Activated T-helper 2 cell treated with anti-CD3 and anti-CD28 coated beads, Interferon-gamma antibody, Interleukin-2, Interleukin-4, amounts not matched to agents 10 μg/mL and 5 μg/mL and 100 μg/mL, durations not matched to agents 14 hours and 24 hours and 36 hours (primary cell): Measurements from ENCODE around the gene SH3RF2. TPM values are rescaled to one million over a fixed set of nuclear protein-coding genes. Genes with fewer than 3 reads are reported as not detected.

ENCODE experiments used
- DNase-seq: peaks from one replicate; pipeline ENCODE4 v3.0.0; 2021; ENCODE audit warnings: low spot score
- H3K27ac Mint-ChIP-seq: one replicate; pipeline ENCODE4 v1.8.0; 2021; ENCODE audit warnings: mixed read lengths
- H3K27me3 Mint-ChIP-seq: one replicate; pipeline ENCODE4 v1.8.0; 2021; ENCODE audit warnings: low read depth, mixed read lengths
- H3K36me3 Mint-ChIP-seq: one replicate; pipeline ENCODE4 v1.8.0; 2021; ENCODE audit warnings: low read depth, mixed read lengths
- H3K4me1 Mint-ChIP-seq: one replicate; pipeline ENCODE4 v1.8.0; 2021; ENCODE audit warnings: low read depth, mixed read lengths
- H3K4me3 Mint-ChIP-seq: one replicate; pipeline ENCODE4 v1.8.0; 2021; ENCODE audit warnings: low read depth, mild to moderate bottlenecking, moderate library complexity, mixed read lengths
- H3K9me3 Mint-ChIP-seq: one replicate; pipeline ENCODE4 v1.8.0; 2021; ENCODE audit warnings: mixed read lengths
- intact Hi-C: fragments of 100-400 bp; cut with micrococcal nuclease; formaldehyde crosslinking; loops from one replicate; pipeline ENCODE4 v1.15.1; 2023
- total RNA-seq: library from RNA; stranded (reverse); gene quantifications from 2 replicates; pipeline ENCODE4 v1.2.3, GENCODE V29; 2022

The SH3RF2 gene
- total RNA-seq, 1 donor from 2014 or later, result 0.57 TPM

DNA sequence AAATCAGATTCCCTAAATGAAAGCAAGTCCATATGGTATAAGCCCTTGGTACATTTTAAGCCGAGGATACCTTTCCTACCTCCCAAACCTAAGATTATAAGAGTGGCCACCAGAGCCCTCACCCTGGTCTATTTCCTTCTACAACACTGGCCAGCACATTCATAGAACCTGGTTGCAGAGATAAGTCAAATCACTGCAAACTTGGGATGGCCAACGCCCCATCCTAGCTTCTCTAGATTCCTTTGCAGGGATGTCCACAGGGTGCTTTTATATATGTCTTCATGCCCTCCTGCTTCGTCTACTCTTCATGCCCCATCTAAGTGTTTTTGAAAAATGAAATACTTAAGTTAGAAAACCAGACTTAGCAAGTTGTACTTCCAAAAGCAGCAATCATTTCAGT, 41.8 kb downstream of the SH3RF2 start:
- no peak overlapping the region for H3K4me3 Mint-ChIP-seq
- no peak for DNase-seq
- H3K27me3 Mint-ChIP-seq, result peaks cover 8% of the 10 kb centered on the region
- peaks cover 3% of the 10 kb centered on the region for H3K4me1 Mint-ChIP-seq
- no peak overlapping the region for H3K27ac Mint-ChIP-seq
- H3K9me3 Mint-ChIP-seq, result no peaks in the 10 kb centered on the region
- H3K36me3 Mint-ChIP-seq, result no peaks in the 10 kb centered on the region
- intact Hi-C loops, result loop anchor here (5.0 kb wide), 1 partner anchor 41 kb away; the partner anchor contains the start of gene SH3RF2

- H3K9me3 Mint-ChIP-seq, result no peaks in the 10 kb centered on the region
- no peak for DNase-seq
Observed at GRCh38 chr5:145978708-145979107, 42.3 kb downstream of the SH3RF2 start.

DNA sequence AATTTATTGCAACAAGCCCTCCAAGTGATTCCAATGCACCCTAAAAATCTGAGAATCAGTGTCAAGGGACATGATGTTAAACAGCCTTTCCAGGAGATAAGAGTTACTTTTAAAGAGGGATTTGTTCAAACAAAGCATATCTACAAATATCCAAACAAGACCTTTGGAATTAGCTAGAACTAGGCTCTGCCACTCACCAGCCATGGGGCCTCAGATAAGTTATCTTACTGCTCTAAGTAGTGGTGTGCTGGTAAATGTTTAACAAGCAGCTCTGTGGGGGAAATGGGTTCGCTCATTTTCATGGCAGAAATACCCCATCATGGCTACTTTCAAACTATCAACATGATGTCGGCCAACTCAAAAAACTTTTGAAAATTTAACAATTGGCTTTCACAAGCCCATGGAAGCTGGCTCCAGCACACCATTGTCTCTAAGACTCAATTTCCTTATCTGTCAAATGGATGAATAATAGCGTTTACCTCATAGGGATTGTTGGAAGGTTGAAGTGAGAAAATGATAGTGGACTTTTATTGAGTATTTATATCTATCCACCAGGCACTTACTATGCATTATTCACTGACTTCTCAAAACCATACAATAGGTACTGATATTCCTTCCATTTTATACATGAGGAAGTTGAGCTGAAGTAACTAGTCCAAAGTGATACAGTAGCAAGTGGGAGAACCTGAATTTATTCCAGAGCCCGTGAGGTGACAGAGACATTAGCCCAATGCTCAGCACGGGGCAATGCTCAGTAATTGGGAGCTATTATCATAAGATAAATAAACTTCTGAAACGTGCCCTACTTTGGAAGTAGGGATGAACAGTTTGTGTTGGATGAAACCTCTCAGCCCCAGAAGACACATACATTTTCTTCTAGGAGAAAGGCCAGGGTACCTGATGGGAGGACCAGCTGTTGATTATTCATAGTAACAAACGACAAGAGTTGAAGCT, 43.2 kb downstream of the SH3RF2 start:
- H3K4me3 Mint-ChIP-seq, result no peak overlapping the region
- peaks cover 12% of the 10 kb centered on the region for H3K27me3 Mint-ChIP-seq

More at GRCh38 chr5:145978708-145979107, 42.3 kb downstream of the SH3RF2 start:
- intact Hi-C loops, result loop anchor here (5.0 kb wide), 1 partner anchor 41 kb away; the partner anchor contains the start of gene SH3RF2
- Mint-ChIP-seq H3K27ac (no peak overlapping the region), H3K4me3 (no peak overlapping the region), H3K36me3 (no peaks in the 10 kb centered on the region), H3K4me1 (peaks cover 3% of the 10 kb centered on the region), H3K27me3 (peaks cover 8% of the 10 kb centered on the region)

DNA sequence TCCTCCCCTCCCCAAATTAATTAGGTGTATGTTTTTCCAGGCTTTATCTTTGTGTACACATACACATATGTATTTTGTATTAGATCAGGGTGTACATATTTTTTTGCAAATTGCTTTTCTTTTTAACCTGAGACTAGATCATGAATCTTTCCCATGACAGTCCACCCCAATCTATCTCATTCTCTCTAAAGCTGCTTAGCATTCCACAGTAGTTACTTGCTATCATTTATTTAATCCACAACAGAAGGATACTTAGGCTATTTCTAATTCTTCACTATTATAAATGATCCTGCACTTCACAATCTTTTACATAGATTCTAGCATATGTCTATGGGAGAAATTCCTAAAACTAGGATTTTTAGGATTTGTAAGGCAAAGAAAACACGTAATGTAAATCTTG, 43.9 kb downstream of the SH3RF2 start:
- intact Hi-C loops, result no loop called here
- no peaks in the 10 kb centered on the region for H3K9me3 Mint-ChIP-seq
- H3K27ac Mint-ChIP-seq, result no peak overlapping the region
- H3K4me3 Mint-ChIP-seq, result no peak overlapping the region
- no peaks in the 10 kb centered on the region for H3K36me3 Mint-ChIP-seq
- DNase-seq, result no peak
- peaks cover 3% of the 10 kb centered on the region for H3K4me1 Mint-ChIP-seq
- H3K27me3 Mint-ChIP-seq, result peaks cover 12% of the 10 kb centered on the region

More for the DNA sequence above, 43.2 kb downstream of the SH3RF2 start:
- Mint-ChIP-seq H3K9me3 (no peaks in the 10 kb centered on the region), H3K4me1 (peaks cover 3% of the 10 kb centered on the region), H3K36me3 (no peaks in the 10 kb centered on the region), H3K27ac (no peak overlapping the region)
- DNase-seq, result no peak
- intact Hi-C loops, result loop anchor here (5.0 kb wide), 1 partner anchor 42 kb away; the partner anchor contains the start of gene SH3RF2

DNA sequence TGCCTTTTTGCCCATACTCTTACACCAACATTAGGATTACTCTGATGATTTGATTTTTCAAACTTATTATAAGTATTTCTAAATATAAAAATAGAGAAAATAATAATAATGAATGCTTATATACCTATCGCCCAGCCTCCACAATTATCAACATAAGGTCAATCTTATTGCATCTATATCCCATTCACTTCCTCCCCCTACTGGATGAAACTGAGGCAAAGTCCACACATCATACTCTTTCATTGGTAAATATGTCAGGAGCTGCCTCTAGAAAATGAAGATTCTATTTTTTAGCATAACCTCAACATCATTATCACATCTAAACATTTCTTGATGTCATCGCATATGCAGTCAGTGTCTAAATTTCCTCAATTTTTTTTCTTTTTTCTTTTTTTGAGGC, 44.3 kb downstream of the SH3RF2 start:
- Mint-ChIP-seq H3K4me3 (no peak overlapping the region), H3K27me3 (peaks cover 15% of the 10 kb centered on the region), H3K27ac (no peak overlapping the region), H3K9me3 (no peaks in the 10 kb centered on the region), H3K4me1 (peaks cover 3% of the 10 kb centered on the region), H3K36me3 (no peaks in the 10 kb centered on the region)
- intact Hi-C loops, result no loop called here
- no peak for DNase-seq

DNA sequence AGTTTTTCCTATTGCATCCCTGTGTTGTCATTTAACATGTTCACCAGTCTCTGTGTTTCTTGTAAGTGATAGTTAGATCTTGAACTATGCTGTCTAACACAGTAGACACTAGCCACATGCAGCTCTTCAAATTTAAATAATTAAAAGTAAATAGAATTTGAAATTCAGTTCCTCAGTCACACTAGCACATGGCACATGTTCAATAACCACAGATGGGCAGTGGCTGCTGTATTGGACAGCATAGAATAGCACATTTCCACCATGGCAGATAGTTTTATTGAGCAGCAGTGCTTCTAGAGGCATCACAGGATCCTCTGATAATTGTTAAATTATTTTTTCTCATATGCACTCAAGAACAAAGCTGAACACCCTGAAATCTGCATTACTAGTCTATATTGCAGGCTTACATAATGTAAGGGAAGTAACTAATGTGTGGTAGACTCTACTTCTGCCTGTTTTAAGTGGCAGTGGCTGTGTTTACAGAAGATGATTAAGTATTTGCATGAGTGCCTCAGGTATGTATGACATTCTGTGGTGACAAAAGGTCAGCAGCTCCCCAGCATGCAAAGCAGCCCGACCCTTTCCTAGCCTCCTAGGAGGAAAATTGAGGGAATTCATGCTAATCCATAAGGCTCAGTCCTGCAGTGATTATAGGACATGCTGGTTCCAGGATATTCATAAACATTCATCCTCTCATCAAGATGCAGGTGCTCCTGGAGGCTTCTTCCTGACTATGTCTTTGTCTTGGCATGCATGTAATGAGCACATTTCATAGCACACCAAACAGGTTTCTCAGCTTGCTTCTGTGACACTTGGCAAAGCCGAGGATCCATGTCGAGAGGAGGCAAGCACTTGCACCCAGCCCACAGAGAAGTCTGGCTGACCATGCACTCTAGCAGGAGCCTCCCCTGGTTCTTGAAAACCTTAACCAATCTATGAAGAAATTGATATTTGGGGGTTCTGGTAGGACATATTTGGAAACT, 45.5 kb downstream of the SH3RF2 start:
- Mint-ChIP-seq H3K4me3 (no peak overlapping the region), H3K36me3 (no peaks in the 10 kb centered on the region)
- intact Hi-C loops, result no loop called here

DNA sequence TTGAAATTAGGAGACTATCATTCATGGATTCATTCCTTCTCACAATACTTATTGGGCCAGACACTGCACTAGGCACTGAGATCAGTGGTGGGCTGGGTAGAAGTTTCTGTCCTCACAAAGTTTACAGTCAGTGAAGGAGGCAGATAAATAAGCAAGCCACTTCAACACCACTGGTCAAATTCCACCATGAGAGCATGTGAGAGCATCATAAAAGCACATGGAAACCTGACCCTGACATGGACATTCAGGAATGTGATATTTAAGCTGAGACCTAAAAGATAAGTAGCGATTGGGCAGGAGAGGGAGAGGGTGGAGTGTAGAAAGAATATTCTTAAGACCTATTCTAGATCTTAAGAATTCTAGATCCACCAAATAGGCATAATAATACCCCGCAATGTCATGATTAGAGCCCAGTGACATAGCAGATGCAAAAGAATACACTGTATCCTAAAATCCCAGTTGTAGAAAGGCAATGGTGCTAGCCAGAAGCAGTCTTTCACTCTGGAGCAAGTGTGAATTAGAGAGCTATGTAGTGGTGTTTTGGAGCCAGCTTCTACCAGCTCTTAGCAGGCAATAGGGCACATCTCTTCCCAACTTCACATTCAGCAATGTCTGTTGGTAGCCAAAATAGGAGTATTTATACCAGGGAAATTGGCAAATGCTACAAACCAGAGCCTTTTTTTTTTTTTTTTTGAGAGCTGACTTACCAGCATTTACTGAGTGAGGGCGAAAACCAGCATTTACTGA, 46.4 kb downstream of the SH3RF2 start:
- DNase-seq, result no peak
- H3K27ac Mint-ChIP-seq, result no peak overlapping the region
- H3K4me1 Mint-ChIP-seq, result no peaks in the 10 kb centered on the region
- H3K36me3 Mint-ChIP-seq, result no peaks in the 10 kb centered on the region
- no peak overlapping the region for H3K4me3 Mint-ChIP-seq
- no peaks in the 10 kb centered on the region for H3K9me3 Mint-ChIP-seq
- H3K27me3 Mint-ChIP-seq, result peaks cover 18% of the 10 kb centered on the region
- intact Hi-C loops, result no loop called here

More for the DNA sequence above, 45.5 kb downstream of the SH3RF2 start:
- no peak for DNase-seq
- H3K9me3 Mint-ChIP-seq, result no peaks in the 10 kb centered on the region
- no peaks in the 10 kb centered on the region for H3K4me1 Mint-ChIP-seq
- no peak overlapping the region for H3K27ac Mint-ChIP-seq
- peaks cover 17% of the 10 kb centered on the region for H3K27me3 Mint-ChIP-seq

DNA sequence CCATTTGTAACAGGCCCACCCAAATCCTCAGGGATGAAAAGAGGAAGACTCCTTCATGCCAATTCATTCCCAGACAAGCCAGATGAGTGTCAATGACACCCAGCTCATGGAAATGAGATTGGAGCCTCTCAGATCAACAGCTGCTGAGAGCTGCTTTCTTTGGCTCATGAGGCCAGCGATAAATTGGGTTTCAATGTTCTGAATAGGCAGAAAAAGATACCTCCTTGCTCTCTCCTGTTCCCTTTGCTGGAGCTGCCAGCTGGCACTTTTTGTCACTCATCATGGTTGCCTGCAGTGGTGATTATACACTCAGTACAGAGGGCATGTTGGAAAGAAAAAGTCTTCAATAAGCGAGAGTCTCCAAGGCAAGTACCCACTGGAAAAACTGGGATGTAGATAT, 47.1 kb downstream of the SH3RF2 start:
- Mint-ChIP-seq H3K4me3 (no peak overlapping the region), H3K36me3 (no peaks in the 10 kb centered on the region), H3K27ac (no peak overlapping the region), H3K9me3 (no peaks in the 10 kb centered on the region), H3K4me1 (no peaks in the 10 kb centered on the region), H3K27me3 (peaks cover 19% of the 10 kb centered on the region)
- intact Hi-C loops, result no loop called here
- DNase-seq, result no peak

DNA sequence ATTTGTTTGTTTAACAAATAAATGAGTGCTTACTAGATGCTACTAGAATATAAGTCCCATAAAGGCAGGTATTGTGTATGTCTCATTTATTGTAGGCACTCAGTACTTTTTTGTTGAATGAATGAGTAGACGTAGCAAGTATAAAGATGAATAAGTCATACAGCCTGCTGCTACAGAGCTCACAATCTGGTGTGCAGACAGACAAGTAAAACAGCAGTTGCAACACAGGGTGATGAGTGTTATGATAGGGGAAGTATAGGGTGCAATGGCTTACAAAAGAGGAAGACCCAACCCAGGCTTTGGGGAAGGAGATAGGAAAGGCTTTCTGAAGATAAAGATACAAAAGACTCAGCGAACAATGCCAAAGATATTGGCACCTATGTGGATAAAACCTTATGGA, 47.7 kb downstream of the SH3RF2 start:
- peaks cover 19% of the 10 kb centered on the region for H3K27me3 Mint-ChIP-seq

DNA sequence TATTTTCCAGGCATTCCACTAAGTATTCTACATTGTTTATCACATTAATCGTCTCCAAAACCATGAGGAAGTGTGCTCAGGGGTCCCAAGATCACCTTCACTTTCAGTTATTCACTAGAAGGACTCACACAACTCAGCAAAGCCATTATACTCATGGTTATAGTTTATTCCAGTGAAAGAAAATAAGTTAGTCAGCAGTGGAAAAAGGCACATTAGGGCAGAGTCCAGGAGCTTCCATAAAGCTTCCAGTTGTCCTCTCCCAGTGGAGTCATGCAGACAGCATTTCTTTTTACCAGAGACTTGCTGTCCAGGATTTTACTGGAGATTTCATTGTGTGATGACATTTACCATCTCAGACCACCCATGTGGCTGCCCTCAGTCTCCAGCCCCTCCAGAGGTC, 51.5 kb downstream of the SH3RF2 start:
- Mint-ChIP-seq H3K4me1 (no peaks in the 10 kb centered on the region), H3K27me3 (peaks cover 11% of the 10 kb centered on the region), H3K36me3 (no peaks in the 10 kb centered on the region), H3K4me3 (no peak overlapping the region), H3K9me3 (peaks cover 2% of the 10 kb centered on the region), H3K27ac (no peak overlapping the region)
- no peak for DNase-seq
- intact Hi-C loops, result no loop called here

More for the DNA sequence above, 47.7 kb downstream of the SH3RF2 start:
- Mint-ChIP-seq H3K4me3 (no peak overlapping the region), H3K27ac (no peak overlapping the region), H3K4me1 (no peaks in the 10 kb centered on the region), H3K9me3 (no peaks in the 10 kb centered on the region), H3K36me3 (no peaks in the 10 kb centered on the region)
- intact Hi-C loops, result no loop called here
- DNase-seq, result no peak

DNA sequence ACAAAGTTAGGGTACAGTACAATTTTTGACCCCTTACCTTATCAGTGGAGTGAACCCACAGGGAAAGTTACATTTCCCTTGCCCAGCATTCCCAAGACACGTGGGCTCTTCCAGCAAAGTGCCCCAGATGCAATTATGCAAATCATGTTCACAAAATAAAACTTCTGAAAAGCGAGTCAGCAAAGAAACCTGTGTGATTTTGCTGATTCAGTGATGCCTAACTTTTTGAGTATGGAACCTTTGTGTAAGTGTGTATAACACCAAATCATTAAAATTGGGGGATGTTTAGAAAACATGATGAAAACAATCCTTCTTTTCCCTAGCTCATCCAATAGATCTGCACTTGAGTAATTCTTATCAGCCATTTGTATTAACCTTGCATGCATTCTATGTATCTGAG, 52.6 kb downstream of the SH3RF2 start:
- Mint-ChIP-seq H3K27me3 (peaks cover 13% of the 10 kb centered on the region), H3K4me3 (no peak overlapping the region), H3K36me3 (no peaks in the 10 kb centered on the region), H3K9me3 (peaks cover 5% of the 10 kb centered on the region), H3K4me1 (no peaks in the 10 kb centered on the region), H3K27ac (no peak overlapping the region)
- DNase-seq, result no peak
- intact Hi-C loops, result no loop called here

GRCh38 chr5:145989428-145989827, 53.0 kb downstream of the SH3RF2 start:
- Mint-ChIP-seq H3K36me3 (no peaks in the 10 kb centered on the region), H3K4me1 (no peaks in the 10 kb centered on the region), H3K9me3 (peaks cover 10% of the 10 kb centered on the region), H3K4me3 (no peak overlapping the region), H3K27me3 (peaks cover 11% of the 10 kb centered on the region), H3K27ac (no peak overlapping the region)
- intact Hi-C loops, result no loop called here
- DNase-seq, result no peak
